Omental fat pad (tissue), 4 donors: ENCODE measurements around the gene SYNPR. TPM values are rescaled to one million over a fixed set of nuclear protein-coding genes. Genes with fewer than 3 reads are reported as not detected.
"Not testable (repeated sequence)": the region's sequence is repeated elsewhere in the genome, so short reads cannot be mapped to it uniquely, and the experiment has no call there.

ENCODE experiments used
- ATAC-seq: fragments of 150-250 bp; one replicate; pipeline ENCODE4 v1.9.1; 2016; ENCODE audit warnings: mild to moderate bottlenecking, moderate library complexity; ENCODE audit not compliant: low FRiP score
- DNase-seq: peaks from one replicate; pipeline ENCODE4 v3.0.0-alpha.2; 2019; ENCODE audit warnings: low spot score
- total RNA-seq, 4 donors: library from RNA; depleted of rRNA; stranded (reverse); fragments of >200 nt; gene quantifications; one replicate each; pipeline ENCODE4 v1.1.0, GENCODE V29; 2016
- TF ChIP-seq, protein P1 (sequence below), 3 donors: fragments of 450-650 bp; IDR thresholded peaks; one replicate each; pipeline ENCODE4 v1.5.1; 2016 to 2017; ENCODE audit warnings: antibody characterized with exemption in 3 of 3, mild to moderate bottlenecking in 3 of 3, moderate library complexity in 2 of 3

The SYNPR gene
- total RNA-seq, 4 donors from 2014 or later, result not detected

DNA sequence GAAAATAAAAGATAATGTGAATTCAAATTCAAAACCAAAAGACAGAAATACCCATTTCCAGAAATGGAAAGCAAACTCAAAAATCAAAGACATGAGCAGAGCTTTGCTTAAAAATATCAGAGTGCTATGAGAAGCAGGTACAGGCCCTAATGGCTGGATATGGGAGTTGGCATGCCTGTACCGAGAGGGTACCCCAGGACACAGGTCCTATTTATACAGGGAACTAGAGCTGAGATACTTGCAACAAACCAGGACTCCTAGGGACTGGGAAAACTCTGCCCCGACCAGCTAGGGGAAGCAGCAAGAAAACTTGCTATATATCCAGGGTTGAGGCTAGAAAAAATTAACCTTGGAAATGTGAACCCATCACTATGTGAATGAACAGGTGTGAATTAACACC lies 36.0 kb upstream of the SYNPR start:
- DNase-seq (no peak), ATAC-seq (no peak)
- TF ChIP-seq, protein P1, sequence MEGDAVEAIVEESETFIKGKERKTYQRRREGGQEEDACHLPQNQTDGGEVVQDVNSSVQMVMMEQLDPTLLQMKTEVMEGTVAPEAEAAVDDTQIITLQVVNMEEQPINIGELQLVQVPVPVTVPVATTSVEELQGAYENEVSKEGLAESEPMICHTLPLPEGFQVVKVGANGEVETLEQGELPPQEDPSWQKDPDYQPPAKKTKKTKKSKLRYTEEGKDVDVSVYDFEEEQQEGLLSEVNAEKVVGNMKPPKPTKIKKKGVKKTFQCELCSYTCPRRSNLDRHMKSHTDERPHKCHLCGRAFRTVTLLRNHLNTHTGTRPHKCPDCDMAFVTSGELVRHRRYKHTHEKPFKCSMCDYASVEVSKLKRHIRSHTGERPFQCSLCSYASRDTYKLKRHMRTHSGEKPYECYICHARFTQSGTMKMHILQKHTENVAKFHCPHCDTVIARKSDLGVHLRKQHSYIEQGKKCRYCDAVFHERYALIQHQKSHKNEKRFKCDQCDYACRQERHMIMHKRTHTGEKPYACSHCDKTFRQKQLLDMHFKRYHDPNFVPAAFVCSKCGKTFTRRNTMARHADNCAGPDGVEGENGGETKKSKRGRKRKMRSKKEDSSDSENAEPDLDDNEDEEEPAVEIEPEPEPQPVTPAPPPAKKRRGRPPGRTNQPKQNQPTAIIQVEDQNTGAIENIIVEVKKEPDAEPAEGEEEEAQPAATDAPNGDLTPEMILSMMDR (IDR thresholded peaks at IDR 0.05), result no peak

DNA sequence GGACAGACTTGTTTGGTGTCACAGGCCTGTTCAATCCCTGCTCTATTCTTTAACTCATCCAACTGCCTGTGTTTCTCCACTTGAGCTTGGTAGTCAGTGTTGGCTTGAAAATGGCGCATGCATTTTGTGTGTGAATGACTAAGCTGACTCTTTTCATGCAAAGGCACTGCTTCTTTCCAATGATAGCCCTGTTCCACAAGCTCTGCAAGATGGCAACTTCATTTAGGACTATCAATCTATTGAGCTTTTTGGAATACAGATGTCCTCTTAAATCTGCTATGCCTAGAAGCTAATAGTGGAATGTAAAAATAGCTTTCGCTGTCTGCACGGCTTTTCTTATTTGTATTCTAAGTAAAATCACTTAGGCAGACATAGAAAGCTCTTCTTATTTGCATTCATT lies 33.6 kb upstream of the SYNPR start:
- TF ChIP-seq, protein P1 (IDR thresholded peaks at IDR 0.05), result no peak
- no peak for ATAC-seq
- DNase-seq, result no peak

DNA sequence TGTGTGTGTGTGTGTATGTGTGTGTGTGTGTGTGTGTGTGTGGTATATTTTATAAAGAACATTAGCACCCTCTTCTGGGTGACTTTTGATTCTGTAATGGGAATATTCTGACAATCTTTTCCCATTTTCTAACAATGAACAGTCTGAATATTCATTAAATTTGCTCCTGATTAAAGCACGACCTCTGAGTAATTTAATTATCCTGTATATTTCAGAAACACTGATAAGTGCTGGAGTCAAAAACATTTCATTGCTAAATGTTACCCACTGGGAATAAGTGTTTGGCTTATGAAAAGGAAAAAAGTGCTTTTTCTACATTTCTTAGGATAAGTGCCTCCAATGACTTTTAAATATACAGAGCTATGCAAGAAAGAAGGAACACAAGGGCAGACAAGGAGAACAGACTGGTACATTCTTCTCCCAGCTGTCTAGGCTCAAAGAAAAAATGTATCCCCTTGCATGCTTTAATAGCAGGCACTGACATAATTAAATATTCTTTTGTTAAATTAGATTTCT lies 32.3 kb upstream of the SYNPR start:
- ATAC-seq (no peak), DNase-seq (no peak)
- TF ChIP-seq, protein P1 (IDR thresholded peaks at IDR 0.05), result no peak

DNA sequence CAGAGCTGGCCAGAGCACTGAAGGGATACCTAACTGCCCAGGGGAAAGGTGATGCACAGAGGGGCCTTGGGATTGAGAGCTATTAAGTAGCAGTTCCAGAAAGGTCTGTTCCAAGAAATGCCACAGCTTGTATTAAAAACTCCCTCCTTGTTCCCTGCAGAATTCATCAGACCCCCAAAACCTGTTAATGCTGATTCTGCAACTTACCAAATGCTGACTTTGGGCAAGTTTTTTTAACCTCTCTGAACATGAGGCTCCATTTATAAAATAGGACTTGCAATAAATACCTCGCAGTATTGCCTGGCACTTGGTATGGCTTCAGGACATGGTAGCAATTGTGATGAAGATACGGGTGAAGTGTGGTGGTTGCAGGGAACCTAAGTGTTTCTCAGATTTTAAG lies 30.1 kb upstream of the SYNPR start:
- no peak for ATAC-seq
- DNase-seq, result no peak
- TF ChIP-seq, protein P1 (IDR thresholded peaks at IDR 0.05), result no peak

DNA sequence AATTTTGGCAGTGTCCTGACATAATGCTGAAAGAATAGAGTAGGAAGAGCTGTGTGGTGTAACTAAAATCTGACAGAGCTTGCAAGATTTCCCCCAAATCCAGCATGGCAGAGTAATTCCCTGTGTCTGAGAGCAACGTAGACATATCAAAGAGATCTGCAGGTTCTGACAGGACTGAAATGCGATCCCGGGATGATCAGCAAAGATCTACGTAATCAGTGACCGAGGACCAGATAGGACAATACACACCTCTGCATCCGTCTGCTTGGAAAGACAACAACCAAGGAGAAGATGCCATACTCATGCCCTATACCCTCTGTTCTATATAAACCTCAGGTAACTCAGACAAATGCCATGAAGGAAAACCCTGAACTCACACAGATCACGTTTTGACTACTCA lies 26.6 kb upstream of the SYNPR start:
- ATAC-seq (no peak), DNase-seq (no peak)
- TF ChIP-seq, protein P1 (IDR thresholded peaks at IDR 0.05), result no peak

DNA sequence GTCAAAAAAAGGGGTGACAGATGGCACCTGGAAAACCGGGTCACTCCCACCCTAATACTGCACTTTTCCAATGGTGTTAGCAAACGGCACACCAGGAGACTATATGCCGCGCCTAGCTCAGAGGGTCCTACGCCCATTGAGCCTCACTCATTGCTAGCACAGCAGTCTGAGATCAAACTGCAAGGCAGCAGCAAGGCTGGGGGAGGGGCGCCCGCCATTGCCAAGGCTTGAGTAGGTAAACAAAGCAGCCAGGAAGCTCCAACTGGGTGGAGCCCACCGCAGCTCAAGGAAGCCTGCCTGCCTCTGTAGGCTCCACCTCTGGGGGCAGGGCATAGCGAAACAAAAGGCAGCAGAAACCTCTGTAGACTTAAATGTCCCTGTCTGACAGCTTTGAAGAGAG lies 22.3 kb upstream of the SYNPR start:
- DNase-seq, ATAC-seq: not testable (repeated sequence)

DNA sequence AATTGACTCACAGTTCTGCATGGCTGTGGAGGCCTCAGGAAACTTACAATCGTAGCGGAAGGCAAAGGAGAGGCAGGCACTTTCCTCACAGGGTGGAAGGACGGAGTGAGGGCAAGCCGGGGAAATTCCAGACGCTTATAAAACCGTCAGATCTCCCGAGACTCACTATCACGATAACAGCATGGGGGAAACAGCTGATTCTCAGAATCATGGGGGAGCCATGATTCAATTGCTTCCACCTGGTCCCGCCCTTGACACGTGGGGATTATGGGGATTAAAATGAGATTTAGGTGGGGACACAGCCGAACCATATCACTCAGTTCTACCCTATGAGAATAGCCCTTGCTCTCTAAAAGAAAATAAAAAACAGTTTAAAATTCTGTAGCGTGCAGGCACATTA lies 13.4 kb upstream of the SYNPR start:
- ATAC-seq (no peak), DNase-seq (no peak)
- TF ChIP-seq, protein P1 (IDR thresholded peaks at IDR 0.05), result no peak

DNA sequence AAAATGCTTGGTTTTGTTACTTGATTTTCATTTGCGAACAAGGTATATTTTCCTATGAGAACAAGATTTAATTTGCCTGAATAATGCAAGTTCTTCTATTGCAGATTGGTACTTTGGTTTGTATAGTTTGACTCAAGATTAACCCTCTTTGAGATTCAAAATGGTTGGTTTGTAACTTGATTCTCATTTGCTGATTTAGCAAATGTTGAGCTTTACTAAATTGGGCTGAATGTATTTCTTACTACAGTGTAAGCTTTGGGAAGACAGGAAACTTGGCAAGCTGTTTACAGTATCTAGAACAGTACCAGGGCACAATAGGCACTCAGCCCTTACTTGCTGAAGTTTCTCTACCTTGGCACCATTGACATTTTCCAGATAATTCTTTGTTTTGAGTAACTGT lies 3.7 kb upstream of the SYNPR start:
- TF ChIP-seq, protein P1 (IDR thresholded peaks at IDR 0.05), result no peak
- ATAC-seq, result no peak
- no peak for DNase-seq
